Naive thymus-derived CD8-positive, alpha-beta T cell (primary cell): ENCODE data around the gene MAST3. TPM values are rescaled to one million over a fixed set of nuclear protein-coding genes. Genes with fewer than 3 reads are reported as not detected.
A peak's percentile ranks its signal among the peaks of the same experiment; 100 is the strongest.

ENCODE experiments used
- ATAC-seq, 2 donors: fragments of 150-1000 bp; cut with Tn5 transposase in 1 of 2; sonication (Bioruptor Pico), chemical (Tn5 transposase) in 1 of 2; 1 replicate in 1 of 2; 2 replicates in 1 of 2; pipeline ENCODE4 v1.10.0; 2021; ENCODE audit warnings: mild to moderate bottlenecking in 2 of 2, moderate library complexity in 2 of 2
- POLR2A ChIA-PET: fragments of 350-600 bp; sonication (Branson Sonifier 250); formaldehyde crosslinking; loops from one replicate; lab custom pipeline; 2021; ENCODE audit warnings: antibody characterized with exemption; lab: Charles Lee
- DNase-seq, 10 donors: peaks; one replicate each; pipeline versions ENCODE4 v3.0.0 to v3.0.0-alpha.2; 2020 to 2022
- H3K27ac Mint-ChIP-seq, 10 donors: one replicate each; pipeline ENCODE4 v1.8.0; 2020 to 2022; ENCODE audit warnings: mild to moderate bottlenecking in 10 of 10, mixed read lengths in 10 of 10, moderate library complexity in 4 of 10, inconsistent platforms in 1 of 10
- H3K27me3 Mint-ChIP-seq, 5 donors: one replicate each; pipeline ENCODE4 v1.8.0; 2021 to 2022; ENCODE audit warnings: mixed read lengths in 5 of 5
- H3K36me3 Mint-ChIP-seq, 3 donors: one replicate each; pipeline ENCODE4 v1.8.0; 2020 to 2022; ENCODE audit warnings: mixed read lengths in 3 of 3, mild to moderate bottlenecking in 2 of 3, inconsistent platforms in 1 of 3
- H3K4me1 Mint-ChIP-seq, 4 donors: one replicate each; pipeline ENCODE4 v1.8.0; 2021 to 2022; ENCODE audit warnings: mixed read lengths in 4 of 4
- H3K4me3 Mint-ChIP-seq, 10 donors: one replicate each; pipeline ENCODE4 v1.8.0; 2020 to 2022; ENCODE audit warnings: mild to moderate bottlenecking in 10 of 10, mixed read lengths in 10 of 10, moderate library complexity in 6 of 10, inconsistent platforms in 1 of 10
- H3K9me3 Mint-ChIP-seq, 9 donors: one replicate each; pipeline ENCODE4 v1.8.0; 2020 to 2022; ENCODE audit warnings: mixed read lengths in 9 of 9, mild to moderate bottlenecking in 3 of 9, inconsistent platforms in 1 of 9, moderate library complexity in 1 of 9
- polyA plus RNA-seq, 3 donors: library from polyadenylated mRNA; unstranded; fragments of 300-500 nt; fragmentation: Illumina TruSeq; gene quantifications; one replicate each; pipeline ENCODE4 v1.2.3, GENCODE V29; 2021
- total RNA-seq, 8 experiments: library from RNA in 2 of 8; stranded (reverse) in 2 of 8; gene quantifications; one replicate each; pipeline ENCODE4 v1.2.3 and lab custom pipeline; 2021 to 2026

MAST3 gene
- total and polyA plus RNA-seq, 5 experiments from 2014 or later = 9.4 to 44.8 (median 15.7) TPM

DNA sequence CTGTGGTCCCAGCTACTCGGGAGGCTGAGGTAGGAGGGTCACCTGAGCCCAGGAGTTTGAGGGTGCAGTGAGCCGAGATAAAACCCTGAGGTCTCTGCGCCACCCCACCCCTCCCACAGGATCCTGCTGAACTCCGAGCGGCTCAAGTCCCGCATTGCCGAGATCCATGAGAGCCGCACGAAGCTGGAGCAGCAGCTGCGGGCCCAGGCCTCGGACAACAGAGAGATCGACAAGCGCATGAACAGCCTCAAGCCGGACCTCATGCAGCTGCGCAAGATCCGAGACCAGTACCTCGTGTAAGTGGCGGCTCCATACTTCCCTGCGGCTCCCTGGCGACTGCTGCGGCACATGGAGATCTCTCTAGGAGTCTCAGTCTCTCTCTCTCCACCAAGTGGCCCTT, 69.4 kb downstream of the MAST3 start:
- peaks cover 0 to 53% (median 9%) of the 10 kb centered on the region in 3 donors for H3K36me3 Mint-ChIP-seq
- H3K27ac Mint-ChIP-seq = no peak overlapping the region
- DNase-seq = no peak
- ATAC-seq = no peak
- H3K4me3 Mint-ChIP-seq = no peak overlapping the region
- H3K4me1 Mint-ChIP-seq = peaks cover 0 to 25% (median 3%) of the 10 kb centered on the region in 4 donors
- H3K27me3 Mint-ChIP-seq = no peaks in the 10 kb centered on the region
- POLR2A ChIA-PET = interaction anchor here (1.0 kb wide), 1 partner anchor 150 kb away, joined by 3 read pairs; no protein-coding TSS in a partner anchor
- no peaks in the 10 kb centered on the region for H3K9me3 Mint-ChIP-seq

DNA sequence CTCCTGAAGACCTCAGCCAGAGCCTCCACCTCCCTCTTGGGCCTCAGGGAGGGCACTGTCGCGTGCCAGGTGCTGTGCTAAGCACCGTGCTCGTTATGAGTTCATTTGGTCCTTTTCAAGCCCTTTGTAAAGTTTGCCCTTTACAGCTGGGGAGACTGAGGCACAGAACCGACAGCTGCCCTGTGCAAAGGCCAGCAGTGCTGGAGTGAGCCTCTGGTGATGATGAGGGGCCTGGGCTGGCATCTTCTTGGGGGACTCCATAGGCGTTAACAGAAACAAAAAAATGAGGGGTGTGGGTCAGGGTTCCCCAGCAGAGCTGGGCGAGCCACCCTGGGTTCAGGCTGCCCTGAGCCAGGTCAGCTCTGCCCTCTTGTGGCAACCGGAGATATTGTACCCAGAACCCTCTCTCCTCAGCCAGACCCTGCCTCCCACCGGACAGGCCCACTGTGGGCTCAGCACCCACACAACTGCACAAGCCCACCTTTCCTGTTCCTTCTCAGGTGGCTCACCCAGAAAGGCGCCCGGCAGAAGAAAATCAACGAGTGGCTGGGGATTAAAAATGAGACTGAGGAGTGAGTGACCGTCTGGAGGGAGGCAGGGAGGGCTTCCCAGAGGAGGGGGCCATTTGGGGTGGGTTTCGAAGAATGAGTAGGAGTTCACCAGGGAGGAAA, 70.5 kb downstream of the MAST3 start:
- Mint-ChIP-seq H3K27me3 (no peaks in the 10 kb centered on the region), H3K9me3 (no peaks in the 10 kb centered on the region), H3K4me3 (no peak overlapping the region), H3K4me1 (peaks cover 3 to 32% (median 5%) of the 10 kb centered on the region in 4 donors), H3K27ac (peak overlapping the region in 5 of 10 donors; percentile 9 to 52 (median 34)), H3K36me3 (peaks cover 0 to 52% (median 9%) of the 10 kb centered on the region in 3 donors)
- POLR2A ChIA-PET = interaction anchor here (0.5 to 1.2 kb wide), 5 partner anchors 24 to 309 kb away, joined by 3 to 6 read pairs (median 3); no protein-coding TSS in a partner anchor
- DNase-seq (peak; percentile 40 to 75 (median 59)), ATAC-seq (peak; percentile 94 to 95)

DNA sequence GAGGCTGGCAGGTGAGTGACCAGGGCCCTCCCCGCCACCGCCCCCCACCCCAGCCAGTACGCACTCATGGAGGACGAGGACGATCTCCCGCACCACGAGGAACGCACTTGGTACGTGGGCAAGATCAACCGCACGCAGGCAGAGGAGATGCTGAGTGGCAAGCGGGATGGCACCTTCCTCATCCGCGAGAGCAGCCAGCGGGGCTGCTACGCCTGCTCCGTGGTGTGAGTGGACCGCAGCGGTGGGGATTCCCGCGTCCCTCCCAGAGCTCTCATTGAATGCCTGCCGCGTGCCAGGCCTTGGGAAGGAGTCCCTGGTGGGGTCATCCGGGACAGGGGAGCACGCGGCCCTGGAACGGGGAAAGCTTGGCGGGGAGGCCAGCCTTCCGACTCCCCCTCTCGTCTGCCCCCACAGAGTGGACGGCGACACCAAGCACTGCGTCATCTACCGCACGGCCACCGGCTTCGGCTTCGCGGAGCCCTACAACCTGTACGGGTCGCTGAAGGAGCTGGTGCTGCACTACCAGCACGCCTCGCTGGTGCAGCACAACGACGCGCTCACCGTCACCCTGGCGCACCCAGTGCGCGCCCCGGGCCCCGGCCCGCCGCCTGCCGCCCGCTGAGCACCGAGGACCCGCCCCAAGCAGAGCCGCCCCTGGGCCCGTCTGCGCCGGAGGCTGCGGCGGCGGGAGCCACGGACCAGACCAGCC, 71.2 kb downstream of the MAST3 start:
- Mint-ChIP-seq H3K4me3 (no peak overlapping the region), H3K4me1 (peaks cover 5 to 36% (median 8%) of the 10 kb centered on the region in 4 donors), H3K27ac (peak overlapping the region in 1 of 10 donors; percentile 34), H3K36me3 (peaks cover 0 to 46% (median 9%) of the 10 kb centered on the region in 3 donors), H3K27me3 (no peaks in the 10 kb centered on the region), H3K9me3 (no peaks in the 10 kb centered on the region)
- ATAC-seq (no peak), DNase-seq (no peak)
- POLR2A ChIA-PET = interaction anchor here (0.9 to 1.2 kb wide), 3 partner anchors 23 to 109 kb away, joined by 3 to 6 read pairs (median 4); no protein-coding TSS in a partner anchor

DNA sequence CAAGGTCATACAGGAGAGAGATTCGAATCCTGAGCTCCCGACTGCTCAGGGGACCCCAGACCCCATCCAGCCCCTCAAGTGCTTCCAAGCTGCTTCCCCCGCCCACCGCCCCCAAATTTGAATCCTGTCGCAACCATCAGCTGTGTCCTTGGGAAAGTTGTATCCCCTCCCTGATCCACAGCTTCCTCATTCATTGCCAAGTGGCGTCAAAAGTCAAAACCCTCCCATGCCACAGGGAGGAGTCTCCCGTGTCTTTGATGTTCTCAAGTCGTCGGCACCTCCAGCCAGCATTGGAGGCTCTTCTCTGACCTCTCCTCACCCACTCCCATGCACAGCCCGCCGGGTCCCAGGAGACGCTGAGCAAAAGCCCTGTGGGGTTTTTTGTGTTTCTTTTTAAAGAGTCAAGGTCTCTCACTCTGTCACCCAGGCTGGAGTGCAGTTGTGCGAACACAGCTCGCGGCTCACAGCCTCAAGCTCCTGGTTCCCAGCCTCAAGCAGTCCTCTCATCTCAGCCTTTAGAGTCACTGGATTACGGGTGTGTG, 73.2 kb downstream of the MAST3 start:
- Mint-ChIP-seq H3K9me3 (no peaks in the 10 kb centered on the region), H3K4me1 (peaks cover 5 to 50% (median 17%) of the 10 kb centered on the region in 4 donors), H3K36me3 (peaks cover 0 to 36% (median 6%) of the 10 kb centered on the region in 3 donors), H3K27me3 (no peaks in the 10 kb centered on the region), H3K4me3 (peak overlapping the region in 2 of 10 donors; percentile 20 to 73), H3K27ac (peak overlapping the region in 6 of 10 donors; percentile 35 to 82 (median 52))
- POLR2A ChIA-PET = interaction anchor here (0.7 to 1.1 kb wide), 4 partner anchors 21 to 155 kb away, joined by 3 to 8 read pairs (median 4); no protein-coding TSS in a partner anchor
- ATAC-seq = no peak
- no peak for DNase-seq

DNA sequence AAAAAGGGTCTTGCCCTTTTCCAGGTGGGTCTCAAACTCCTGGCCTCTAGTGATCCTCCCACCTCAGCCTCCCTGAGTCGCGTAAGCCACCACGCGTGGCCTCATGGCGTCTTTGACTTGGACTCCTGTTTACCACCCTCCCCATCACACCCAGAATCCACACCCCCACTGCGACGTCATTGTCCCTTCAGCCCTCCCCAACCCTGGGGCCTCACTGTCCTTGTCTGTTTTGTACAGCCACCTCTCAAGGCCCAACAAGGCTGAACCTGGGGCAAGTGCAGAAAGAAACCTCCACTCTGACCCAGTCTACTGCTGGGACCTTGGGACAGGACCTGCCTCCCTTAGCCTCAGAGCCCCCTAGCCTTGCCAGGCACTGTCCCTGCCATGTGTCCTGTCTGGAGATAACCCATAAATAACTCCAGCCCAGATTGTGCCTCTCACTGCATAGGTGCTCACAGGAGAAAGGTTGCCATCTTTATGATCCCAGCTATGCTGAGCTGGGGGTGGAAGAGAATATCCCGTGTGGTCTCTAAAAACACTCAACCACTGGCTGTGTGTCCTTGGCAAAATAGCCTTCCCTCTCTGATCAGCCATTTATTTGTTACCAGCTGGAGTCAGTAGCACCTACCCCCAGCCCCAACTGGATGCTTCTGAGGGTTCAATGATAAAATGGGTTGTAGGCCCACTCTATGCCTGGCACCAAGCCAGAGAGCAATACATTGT, 74.2 kb downstream of the MAST3 start:
- Mint-ChIP-seq H3K9me3 (no peaks in the 10 kb centered on the region), H3K27ac (peak overlapping the region in 5 of 10 donors; percentile 43 to 82 (median 52)), H3K27me3 (no peaks in the 10 kb centered on the region), H3K36me3 (peaks cover 0 to 27% (median 6%) of the 10 kb centered on the region in 3 donors), H3K4me1 (peaks cover 5 to 56% (median 17%) of the 10 kb centered on the region in 4 donors), H3K4me3 (peak overlapping the region in 1 of 10 donors; percentile 50)
- DNase-seq (peak in 1 of 10 donors; percentile 60), ATAC-seq (no peak)
- POLR2A ChIA-PET = interaction anchor here (0.5 to 1.1 kb wide), 4 partner anchors 14 to 154 kb away, joined by 3 to 8 read pairs (median 5); no protein-coding TSS in a partner anchor

DNA sequence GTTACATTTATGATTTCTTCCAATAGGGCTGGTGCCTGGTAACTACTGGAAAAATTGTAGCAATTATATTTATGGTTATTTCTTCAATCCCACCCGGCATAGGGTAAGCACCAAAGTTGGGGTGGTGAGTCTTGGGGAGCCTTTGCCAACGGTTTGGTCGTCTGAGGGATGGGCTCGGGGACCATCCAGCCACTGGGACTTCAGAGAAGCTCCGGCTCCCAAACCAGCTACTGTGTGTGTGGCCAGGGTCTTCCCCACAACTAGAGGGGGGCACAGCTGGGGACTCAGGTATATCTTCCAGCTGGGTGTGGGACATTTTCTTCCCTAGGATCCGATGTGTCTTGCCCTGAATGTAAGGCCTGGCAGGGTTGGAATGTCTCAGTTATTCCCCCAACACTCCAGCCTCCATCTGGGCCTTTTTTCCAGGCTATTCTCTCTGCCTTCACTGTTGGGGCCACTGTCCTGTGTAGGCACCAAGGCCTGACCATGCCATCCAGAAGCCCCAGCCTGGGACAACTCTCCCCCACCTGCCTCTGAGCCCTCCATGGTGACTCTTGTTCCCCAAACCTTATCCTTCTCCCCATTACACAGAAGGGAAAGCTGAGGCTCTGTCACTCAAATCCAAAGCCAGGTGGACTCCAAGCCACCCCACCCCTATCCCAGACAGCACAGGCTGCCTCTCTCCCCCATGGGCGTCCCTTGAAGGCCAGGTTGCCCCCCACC, 74.9 kb downstream of the MAST3 start:
- DNase-seq = no peak
- no peaks in the 10 kb centered on the region for H3K9me3 Mint-ChIP-seq
- peaks cover 5 to 60% (median 17%) of the 10 kb centered on the region in 4 donors for H3K4me1 Mint-ChIP-seq
- peaks cover 0 to 20% (median 3%) of the 10 kb centered on the region in 3 donors for H3K36me3 Mint-ChIP-seq
- H3K27me3 Mint-ChIP-seq = no peaks in the 10 kb centered on the region
- H3K4me3 Mint-ChIP-seq = peak overlapping the region in 9 of 10 donors; percentile 12 to 91 (median 51)
- no peak for ATAC-seq
- POLR2A ChIA-PET = interaction anchor here (0.5 kb wide), 1 partner anchor 15 kb away, joined by 5 read pairs; no protein-coding TSS in a partner anchor
- peak overlapping the region in 6 of 10 donors; percentile 14 to 76 (median 64) for H3K27ac Mint-ChIP-seq

DNA sequence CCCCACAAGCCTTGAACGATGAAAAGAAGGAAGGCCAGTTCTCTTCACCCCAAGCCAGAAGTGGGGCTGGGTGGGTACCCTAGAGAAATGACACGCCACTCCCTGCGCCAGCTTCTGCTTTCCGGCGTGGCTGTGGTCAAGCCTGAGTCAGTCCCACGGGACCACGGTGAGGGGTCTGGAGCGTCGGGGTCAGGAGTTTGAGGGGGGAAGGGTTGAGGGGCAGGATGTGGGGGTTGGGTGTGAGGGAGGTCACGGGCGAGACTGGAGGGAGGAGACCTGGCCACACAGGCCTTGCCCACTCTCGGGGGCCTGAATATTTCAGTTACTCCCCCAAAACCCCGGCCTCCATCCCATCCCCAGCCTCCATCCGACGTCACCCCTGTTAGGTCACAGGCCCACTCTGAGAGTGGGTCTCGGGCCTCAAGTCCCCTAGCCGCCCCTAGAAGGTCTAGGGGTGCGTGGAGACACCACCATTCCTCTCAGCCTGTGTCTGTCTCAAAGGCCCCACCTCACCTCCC, 75.5 kb downstream of the MAST3 start:
- POLR2A ChIA-PET = no interaction called here
- Mint-ChIP-seq H3K27ac (peak overlapping the region in 9 of 10 donors; percentile 47 to 91 (median 76)), H3K9me3 (no peaks in the 10 kb centered on the region), H3K4me1 (peaks cover 4 to 58% (median 16%) of the 10 kb centered on the region in 4 donors), H3K36me3 (peaks cover 0 to 14% (median 2%) of the 10 kb centered on the region in 3 donors), H3K4me3 (peak overlapping the region; percentile 70 to 93 (median 89)), H3K27me3 (no peaks in the 10 kb centered on the region)
- no peak for ATAC-seq
- peak in 2 of 10 donors; percentile 41 to 67 for DNase-seq

DNA sequence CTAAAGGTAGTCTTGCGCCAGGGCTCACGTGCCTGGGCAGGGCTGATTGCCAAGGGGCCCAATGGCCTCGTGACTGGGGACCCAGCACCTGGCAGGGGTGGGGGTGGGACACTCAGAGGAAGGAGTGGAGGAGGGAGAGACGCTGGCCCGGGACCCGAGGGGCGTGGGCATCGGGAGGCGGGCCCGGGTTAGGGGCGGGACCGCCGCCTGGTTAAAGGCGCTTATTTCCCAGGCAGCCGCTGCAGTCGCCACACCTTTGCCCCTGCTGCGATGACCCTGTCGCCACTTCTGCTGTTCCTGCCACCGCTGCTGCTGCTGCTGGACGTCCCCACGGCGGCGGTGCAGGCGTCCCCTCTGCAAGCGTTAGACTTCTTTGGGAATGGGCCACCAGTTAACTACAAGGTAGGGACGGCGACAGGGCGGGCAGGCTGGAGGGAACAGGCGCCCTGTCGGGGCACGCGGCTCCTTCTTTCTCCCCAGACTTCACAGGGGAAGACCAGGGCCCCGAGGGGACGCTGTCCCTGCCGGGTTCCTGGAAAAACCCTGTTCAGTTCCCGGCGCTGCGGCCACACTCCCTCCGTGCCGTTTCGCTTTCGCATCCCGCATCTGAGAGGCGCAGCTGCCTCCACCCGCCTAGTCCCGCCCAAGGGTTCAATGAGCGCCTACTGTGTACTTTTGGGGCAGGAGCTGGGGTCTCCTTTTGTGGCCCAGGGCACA, 76.2 kb downstream of the MAST3 start, which contains the start of gene IFI30:
TSS of gene IFI30 (plus strand) at position 242 of the 717 bp plus-strand sequence. CDS start at position 271, 29 bp downstream.
- Mint-ChIP-seq H3K36me3 (peaks cover 0 to 11% (median 0%) of the 10 kb centered on the region in 3 donors), H3K27me3 (no peaks in the 10 kb centered on the region), H3K4me3 (peak within 1 kb of the TSS; percentile 85 to 93 (median 89)), H3K9me3 (no peaks in the 10 kb centered on the region), H3K27ac (peak within 1 kb of the TSS; percentile 44 to 91 (median 78)), H3K4me1 (peaks cover 4 to 55% (median 16%) of the 10 kb centered on the region in 4 donors)
- DNase-seq (peak in 8 of 10 donors; percentile 41 to 75 (median 53)), ATAC-seq (peak; percentile 85)
- POLR2A ChIA-PET = interaction anchor here (0.9 to 1.3 kb wide), 2 partner anchors 8 to 18 kb away, joined by 3 to 9 read pairs; no protein-coding TSS in a partner anchor

DNA sequence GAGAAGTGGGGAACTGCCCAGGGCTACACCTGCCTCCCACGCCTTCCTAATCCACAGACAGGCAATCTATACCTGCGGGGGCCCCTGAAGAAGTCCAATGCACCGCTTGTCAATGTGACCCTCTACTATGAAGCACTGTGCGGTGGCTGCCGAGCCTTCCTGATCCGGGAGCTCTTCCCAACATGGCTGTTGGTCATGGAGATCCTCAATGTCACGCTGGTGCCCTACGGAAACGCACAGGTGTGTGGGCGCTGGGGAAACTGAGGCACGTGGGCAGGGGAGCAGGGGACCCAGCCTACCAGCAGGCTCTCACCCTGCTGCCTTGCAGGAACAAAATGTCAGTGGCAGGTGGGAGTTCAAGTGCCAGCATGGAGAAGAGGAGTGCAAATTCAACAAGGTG, 77.4 kb downstream of the MAST3 start:
- H3K27ac Mint-ChIP-seq = peak overlapping the region in 1 of 10 donors; percentile 51

More for the DNA sequence above, 77.4 kb downstream of the MAST3 start:
- POLR2A ChIA-PET = interaction anchor here (0.6 to 1.5 kb wide), 3 partner anchors 10 to 839 kb away, joined by 3 to 9 read pairs (median 4); no protein-coding TSS in a partner anchor
- Mint-ChIP-seq H3K27me3 (no peaks in the 10 kb centered on the region), H3K36me3 (peaks cover 0 to 4% (median 0%) of the 10 kb centered on the region in 3 donors), H3K4me3 (peak overlapping the region; percentile 4 to 90 (median 27)), H3K9me3 (no peaks in the 10 kb centered on the region), H3K4me1 (peaks cover 4 to 57% (median 16%) of the 10 kb centered on the region in 4 donors)
- ATAC-seq = no peak
- no peak for DNase-seq
